ENCODE measurements around the gene TAS2R38.

DNA sequence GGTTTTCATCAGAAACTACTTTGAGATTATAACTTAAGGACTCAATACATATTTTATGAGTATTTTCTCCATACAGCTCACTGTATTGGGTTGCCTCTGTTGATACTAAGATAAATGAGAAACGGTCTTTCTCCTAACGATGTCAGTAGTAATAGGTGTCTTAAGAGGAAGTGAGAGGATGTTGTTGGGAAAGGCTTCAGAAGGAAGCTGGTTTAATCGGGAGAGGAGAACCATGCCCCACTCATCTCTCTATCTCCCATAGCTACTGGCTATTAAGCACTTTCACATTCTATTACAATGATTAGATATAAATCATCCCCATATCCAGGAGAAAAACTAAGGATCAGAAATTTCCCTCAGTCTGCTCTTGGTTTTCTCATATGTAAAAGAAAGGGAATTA lies 28.8 kb downstream of the TAS2R38 start:
- TF ChIP-seq, protein P1, sequence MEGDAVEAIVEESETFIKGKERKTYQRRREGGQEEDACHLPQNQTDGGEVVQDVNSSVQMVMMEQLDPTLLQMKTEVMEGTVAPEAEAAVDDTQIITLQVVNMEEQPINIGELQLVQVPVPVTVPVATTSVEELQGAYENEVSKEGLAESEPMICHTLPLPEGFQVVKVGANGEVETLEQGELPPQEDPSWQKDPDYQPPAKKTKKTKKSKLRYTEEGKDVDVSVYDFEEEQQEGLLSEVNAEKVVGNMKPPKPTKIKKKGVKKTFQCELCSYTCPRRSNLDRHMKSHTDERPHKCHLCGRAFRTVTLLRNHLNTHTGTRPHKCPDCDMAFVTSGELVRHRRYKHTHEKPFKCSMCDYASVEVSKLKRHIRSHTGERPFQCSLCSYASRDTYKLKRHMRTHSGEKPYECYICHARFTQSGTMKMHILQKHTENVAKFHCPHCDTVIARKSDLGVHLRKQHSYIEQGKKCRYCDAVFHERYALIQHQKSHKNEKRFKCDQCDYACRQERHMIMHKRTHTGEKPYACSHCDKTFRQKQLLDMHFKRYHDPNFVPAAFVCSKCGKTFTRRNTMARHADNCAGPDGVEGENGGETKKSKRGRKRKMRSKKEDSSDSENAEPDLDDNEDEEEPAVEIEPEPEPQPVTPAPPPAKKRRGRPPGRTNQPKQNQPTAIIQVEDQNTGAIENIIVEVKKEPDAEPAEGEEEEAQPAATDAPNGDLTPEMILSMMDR (IDR thresholded peaks at IDR 0.05): no peak
- no peak for TF ChIP-seq POLR2A (IDR thresholded peaks at IDR 0.05)
